ENCODE measurements around the gene MYMX. TPM values are rescaled to one million over a fixed set of nuclear protein-coding genes. Genes with fewer than 3 reads are reported as not detected.
A peak's percentile ranks its signal among the peaks of the same experiment; 100 is the strongest.

MYMX gene
- total RNA-seq, 1 donor from 2014 or later: not detected

- Histone ChIP-seq H3K27me3 (ENCODE audit: insufficient read depth, low read length) (peaks cover 8% of the 10 kb centered on the region), H3K4me2 (ENCODE audit: low read length) (no peak overlapping the region), H3K79me2 (ENCODE audit: insufficient read depth, low read length) (no peaks in the 10 kb centered on the region), H3K9me3 (ENCODE audit: insufficient read depth, low read depth, low read length) (no peaks in the 10 kb centered on the region), H3K27ac (ENCODE audit: low read depth, low read length) (no peak overlapping the region), H3K4me3 (ENCODE audit: insufficient read depth, low read depth, low read length) (no peak overlapping the region), H4K20me1 (ENCODE audit: insufficient read depth, low read length) (no peaks in the 10 kb centered on the region), H3K4me1 (ENCODE audit: insufficient read depth, low read length) (no peaks in the 10 kb centered on the region), H3K9ac (ENCODE audit: low read length) (no peak overlapping the region), H2AFZ (ENCODE audit: low read depth, low read length) (no peak overlapping the region), H3K36me3 (ENCODE audit: insufficient read depth, low read length) (no peaks in the 10 kb centered on the region)
- no peak for TF ChIP-seq EZH2 (IDR thresholded peaks at IDR 0.05; ENCODE audit: insufficient read depth, low read length)
- TF ChIP-seq CTCF (IDR thresholded peaks at IDR 0.05; ENCODE audit: insufficient read depth, low read depth, low read length): no peak
- Mint-ChIP-seq H3K36me3 (ENCODE audit: low read depth, unreplicated experiment) (peaks cover 1% of the 10 kb centered on the region), H3K9me3 (ENCODE audit: unreplicated experiment) (no peaks in the 10 kb centered on the region), H3K4me1 (ENCODE audit: low read depth, unreplicated experiment) (peaks cover 8% of the 10 kb centered on the region), H3K27ac (ENCODE audit: unreplicated experiment) (no peak overlapping the region), H3K4me3 (ENCODE audit: unreplicated experiment) (no peak overlapping the region), H3K27me3 (ENCODE audit: low read depth, unreplicated experiment) (peaks cover 21% of the 10 kb centered on the region)
- FAIRE-seq (no peak), DNase-seq (ENCODE audit: low read depth) (no peak)
These were observed 27.5 kb upstream of the MYMX start for GRCh38 chr6:44189257-44189656.

- H3K4me3 Mint-ChIP-seq (ENCODE audit: unreplicated experiment): no peak overlapping the region
- no peaks in the 10 kb centered on the region for H3K36me3 ChIP-seq (ENCODE audit: insufficient read depth, low read length)
- TF ChIP-seq EZH2 (IDR thresholded peaks at IDR 0.05; ENCODE audit: insufficient read depth, low read length): no peak
- no peak for TF ChIP-seq CTCF (IDR thresholded peaks at IDR 0.05; ENCODE audit: insufficient read depth, low read depth, low read length)
These were observed 26.0 kb upstream of the MYMX start for GRCh38 chr6:44190715-44191114.

GRCh38 chr6:44192428-44193041, 24.2 kb upstream of the MYMX start:
- Mint-ChIP-seq H3K36me3 (ENCODE audit: low read depth, unreplicated experiment) (no peaks in the 10 kb centered on the region), H3K4me3 (ENCODE audit: unreplicated experiment) (no peak overlapping the region), H3K4me1 (ENCODE audit: low read depth, unreplicated experiment) (peaks cover 4% of the 10 kb centered on the region), H3K27ac (ENCODE audit: unreplicated experiment) (peak overlapping the region; percentile 67), H3K9me3 (ENCODE audit: unreplicated experiment) (no peaks in the 10 kb centered on the region), H3K27me3 (ENCODE audit: low read depth, unreplicated experiment) (peaks cover 12% of the 10 kb centered on the region)
- FAIRE-seq: no peak
- peak overlapping the region; percentile 13 for H2AFZ ChIP-seq (ENCODE audit: low read depth, low read length)
- no peak overlapping the region for H3K27ac ChIP-seq (ENCODE audit: low read depth, low read length)
- TF ChIP-seq CTCF (IDR thresholded peaks at IDR 0.05; ENCODE audit: insufficient read depth, low read depth, low read length) (no peak), EZH2 (IDR thresholded peaks at IDR 0.05; ENCODE audit: insufficient read depth, low read length) (no peak)
- no peak overlapping the region for H3K4me3 ChIP-seq (ENCODE audit: insufficient read depth, low read depth, low read length)
- H3K4me1 ChIP-seq (ENCODE audit: insufficient read depth, low read length): no peaks in the 10 kb centered on the region
- DNase-seq (ENCODE audit: low read depth): no peak
- H3K9ac ChIP-seq (ENCODE audit: low read length): no peak overlapping the region
- peak overlapping the region; percentile 35 for H3K4me2 ChIP-seq (ENCODE audit: low read length)
- no peaks in the 10 kb centered on the region for H3K9me3 ChIP-seq (ENCODE audit: insufficient read depth, low read depth, low read length)
- no peaks in the 10 kb centered on the region for H3K79me2 ChIP-seq (ENCODE audit: insufficient read depth, low read length)
- no peaks in the 10 kb centered on the region for H4K20me1 ChIP-seq (ENCODE audit: insufficient read depth, low read length)
- no peaks in the 10 kb centered on the region for H3K36me3 ChIP-seq (ENCODE audit: insufficient read depth, low read length)
- peaks cover 8% of the 10 kb centered on the region for H3K27me3 ChIP-seq (ENCODE audit: insufficient read depth, low read length)

More at GRCh38 chr6:44190715-44191114, 26.0 kb upstream of the MYMX start:
- Mint-ChIP-seq H3K4me1 (ENCODE audit: low read depth, unreplicated experiment) (peaks cover 8% of the 10 kb centered on the region), H3K36me3 (ENCODE audit: low read depth, unreplicated experiment) (no peaks in the 10 kb centered on the region), H3K9me3 (ENCODE audit: unreplicated experiment) (no peaks in the 10 kb centered on the region), H3K27me3 (ENCODE audit: low read depth, unreplicated experiment) (peaks cover 22% of the 10 kb centered on the region), H3K27ac (ENCODE audit: unreplicated experiment) (no peak overlapping the region)
- no peaks in the 10 kb centered on the region for H3K9me3 ChIP-seq (ENCODE audit: insufficient read depth, low read depth, low read length)
- no peak for FAIRE-seq
- H3K4me2 ChIP-seq (ENCODE audit: low read length): no peak overlapping the region
- H3K79me2 ChIP-seq (ENCODE audit: insufficient read depth, low read length): no peaks in the 10 kb centered on the region
- H4K20me1 ChIP-seq (ENCODE audit: insufficient read depth, low read length): no peaks in the 10 kb centered on the region
- peaks cover 8% of the 10 kb centered on the region for H3K27me3 ChIP-seq (ENCODE audit: insufficient read depth, low read length)
- no peak overlapping the region for H3K9ac ChIP-seq (ENCODE audit: low read length)
- no peak overlapping the region for H3K4me3 ChIP-seq (ENCODE audit: insufficient read depth, low read depth, low read length)
- no peak overlapping the region for H2AFZ ChIP-seq (ENCODE audit: low read depth, low read length)
- DNase-seq (ENCODE audit: low read depth): no peak
- H3K27ac ChIP-seq (ENCODE audit: low read depth, low read length): no peak overlapping the region
- no peaks in the 10 kb centered on the region for H3K4me1 ChIP-seq (ENCODE audit: insufficient read depth, low read length)
